ENCODE results near the gene TOLLIP. TPM values are rescaled to one million over a fixed set of nuclear protein-coding genes. Genes with fewer than 3 reads are reported as not detected.

TOLLIP gene
- polyA plus RNA-seq, 2 of the 4 experiments (the other 2 are of a cell fraction): 26.5 to 37.9 TPM

DNA sequence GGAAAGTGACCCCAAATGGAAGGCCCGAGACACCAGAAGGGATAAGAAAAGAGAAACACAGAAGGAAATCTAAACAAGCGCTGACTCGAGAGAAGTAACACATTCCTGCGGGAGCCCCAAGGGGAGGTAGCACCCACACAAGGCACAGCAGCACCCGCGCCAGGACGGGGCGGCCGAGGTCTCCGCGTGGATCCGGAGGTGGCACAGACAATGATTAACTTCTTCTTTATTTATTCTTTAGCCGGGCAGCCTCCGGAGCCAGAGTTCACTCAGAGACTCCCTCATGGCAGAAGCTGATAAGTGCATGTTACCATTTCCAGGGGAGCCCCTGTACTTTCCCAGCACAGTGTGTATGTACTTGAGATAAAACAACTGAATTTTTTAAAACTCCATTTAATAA, 5.1 kb downstream of the TOLLIP start:
- 9% methylated on average over 14 of the region's 14 CpGs for WGBS (ENCODE audit: missing lambda C conversion rate)
- Histone ChIP-seq H3K4me1 (peaks cover 51% of the 10 kb centered on the region), H3K4me2 (peak overlapping the region; percentile 69), H3K4me3 (peak overlapping the region; percentile 2; the same call in 1 of the 3 replicates), H3K9me3 (no peaks in the 10 kb centered on the region), H3K27ac (peak overlapping the region; percentile 67 to 87)
- TF ChIP-seq CHD2 (IDR thresholded peaks at IDR 0.05; ENCODE audit: low read length, partially characterized antibody): no peak
- TF ChIP-seq POLR2AphosphoS2 (conservative IDR thresholded peaks at IDR 0.05; ENCODE audit: low read length): no peak
- TF ChIP-seq, protein P1, sequence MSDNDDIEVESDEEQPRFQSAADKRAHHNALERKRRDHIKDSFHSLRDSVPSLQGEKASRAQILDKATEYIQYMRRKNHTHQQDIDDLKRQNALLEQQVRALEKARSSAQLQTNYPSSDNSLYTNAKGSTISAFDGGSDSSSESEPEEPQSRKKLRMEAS (IDR thresholded peaks at IDR 0.05): peak; percentile 69
- TF ChIP-seq HDAC2 (IDR thresholded peaks at IDR 0.05): no peak
- no peak for TF ChIP-seq PHF8 (IDR thresholded peaks at IDR 0.05; ENCODE audit: borderline replicate concordance, low read depth)
- no peak for TF ChIP-seq RNF2 (IDR thresholded peaks at IDR 0.05; ENCODE audit: borderline replicate concordance, low read depth)
- TF ChIP-seq CBX2 (IDR thresholded peaks at IDR 0.05; ENCODE audit: borderline replicate concordance, low read depth): no peak
- CTCF ChIA-PET: interaction anchor here (0.9 to 3.9 kb wide), 9 partner anchors 9 to 89 kb away, joined by 3 to 16 read pairs (median 4); partner anchors contain the start of gene BRSK2
- FAIRE-seq (no peak), DNase-seq (ENCODE audit: low read depth in 1 of 2, low spot score in 1 of 2) (peak; percentile 25 to 47), ATAC-seq (peak; percentile 43 to 60; a peak in 4 of 6 replicates)
- POLR2A ChIA-PET: no interaction called here

DNA sequence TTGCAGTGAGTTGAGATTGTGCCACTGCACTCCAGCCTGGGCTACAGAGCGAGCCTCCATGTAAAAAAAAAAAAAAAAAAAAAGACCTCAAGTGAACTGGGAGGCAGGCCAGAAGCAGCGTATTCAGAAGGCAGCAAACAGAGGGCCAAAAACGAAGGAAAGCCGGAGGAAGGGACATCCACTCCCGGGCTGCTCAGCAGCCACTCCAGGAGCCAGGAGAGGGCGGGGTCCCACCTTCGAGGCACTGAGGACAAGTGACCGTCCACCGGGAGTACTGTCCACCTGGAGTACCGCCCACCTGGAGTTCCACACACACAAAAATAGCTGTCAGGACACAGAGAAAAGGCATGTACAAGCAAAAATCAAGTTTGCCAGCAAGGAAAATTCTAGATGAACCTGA, 5.5 kb downstream of the TOLLIP start:
- no peak for DNase-seq (ENCODE audit: low read depth in 1 of 2, low spot score in 1 of 2)
- WGBS (ENCODE audit: missing lambda C conversion rate): 62% methylated on average over 10 of the region's 10 CpGs
- TF ChIP-seq RARB (CRISPR knock-in tag; IDR thresholded peaks at IDR 0.05) (no peak), JUNB (IDR thresholded peaks at IDR 0.05) (no peak), ZSCAN20 (CRISPR knock-in tag; IDR thresholded peaks at IDR 0.05) (no peak), EHF (CRISPR knock-in tag; IDR thresholded peaks at IDR 0.05) (no peak)
- Histone ChIP-seq H3K9me3 (no peaks in the 10 kb centered on the region), H3K4me3 (peak overlapping the region; percentile 2; the same call in 1 of the 3 replicates), H3K4me2 (peak overlapping the region; percentile 69), H3K27ac (peak overlapping the region; percentile 67 to 87), H3K4me1 (peaks cover 55% of the 10 kb centered on the region)
- CTCF ChIA-PET: interaction anchor here (0.8 to 3.9 kb wide), 10 partner anchors 11 to 187 kb away, joined by 3 to 16 read pairs (median 4); partner anchors contain the start of gene BRSK2
- no peak for FAIRE-seq
- peak in 1 of 2 experiments; percentile 38; a peak in 3 of 6 replicates for ATAC-seq
- POLR2A ChIA-PET: no interaction called here

DNA sequence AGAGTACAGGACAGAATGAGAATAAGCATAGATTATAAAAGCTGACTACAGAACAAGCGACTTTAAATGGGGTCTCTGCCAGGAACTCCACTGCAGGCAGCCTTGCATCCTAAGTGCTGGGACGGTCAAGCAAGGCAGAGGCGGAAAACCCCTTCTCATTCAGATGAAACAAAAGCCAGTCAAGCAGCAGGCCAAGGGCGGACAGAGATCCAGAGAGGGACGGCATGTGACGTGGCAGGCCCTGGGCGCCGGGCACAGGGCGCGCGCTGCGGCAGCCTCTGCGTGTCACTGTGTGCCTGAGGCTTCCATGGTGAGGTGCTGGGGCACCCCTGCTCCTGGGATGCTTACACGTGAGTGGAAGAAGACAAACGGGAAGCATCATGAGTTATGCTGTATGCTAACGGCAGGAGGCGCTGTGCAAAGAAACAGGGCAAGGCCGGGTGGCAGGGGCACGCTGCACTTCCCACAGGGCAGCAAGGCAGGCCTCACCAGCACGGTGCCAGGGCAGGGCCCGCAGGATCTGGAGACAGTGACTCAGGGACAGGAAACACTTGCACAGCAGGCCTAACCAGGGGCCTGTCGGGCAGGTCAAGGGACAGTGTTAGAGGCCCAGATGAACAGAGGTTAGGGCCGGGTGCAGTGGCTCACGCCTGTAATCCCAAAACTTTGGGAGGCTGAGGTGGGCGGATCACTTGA, 6.2 kb downstream of the TOLLIP start:
- peak in 1 of 2 experiments; percentile 66 for DNase-seq (ENCODE audit: low read depth in 1 of 2, low spot score in 1 of 2)
- Histone ChIP-seq H3K4me3 (no peak overlapping the region), H3K4me1 (peaks cover 57% of the 10 kb centered on the region), H3K4me2 (peak overlapping the region; percentile 69), H3K9me3 (no peaks in the 10 kb centered on the region), H3K27ac (peak overlapping the region; percentile 67 to 87)
- ChIA-PET POLR2A (no interaction called here), CTCF (interaction anchor here (0.8 to 3.9 kb wide), 11 partner anchors 11 to 212 kb away, joined by 3 to 16 read pairs (median 4); no protein-coding TSS in a partner anchor)
- TF ChIP-seq, protein P2, sequence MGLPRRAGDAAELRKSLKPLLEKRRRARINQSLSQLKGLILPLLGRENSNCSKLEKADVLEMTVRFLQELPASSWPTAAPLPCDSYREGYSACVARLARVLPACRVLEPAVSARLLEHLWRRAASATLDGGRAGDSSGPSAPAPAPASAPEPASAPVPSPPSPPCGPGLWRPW (IDR thresholded peaks at IDR 0.05): no peak
- TF ChIP-seq, protein P3, sequence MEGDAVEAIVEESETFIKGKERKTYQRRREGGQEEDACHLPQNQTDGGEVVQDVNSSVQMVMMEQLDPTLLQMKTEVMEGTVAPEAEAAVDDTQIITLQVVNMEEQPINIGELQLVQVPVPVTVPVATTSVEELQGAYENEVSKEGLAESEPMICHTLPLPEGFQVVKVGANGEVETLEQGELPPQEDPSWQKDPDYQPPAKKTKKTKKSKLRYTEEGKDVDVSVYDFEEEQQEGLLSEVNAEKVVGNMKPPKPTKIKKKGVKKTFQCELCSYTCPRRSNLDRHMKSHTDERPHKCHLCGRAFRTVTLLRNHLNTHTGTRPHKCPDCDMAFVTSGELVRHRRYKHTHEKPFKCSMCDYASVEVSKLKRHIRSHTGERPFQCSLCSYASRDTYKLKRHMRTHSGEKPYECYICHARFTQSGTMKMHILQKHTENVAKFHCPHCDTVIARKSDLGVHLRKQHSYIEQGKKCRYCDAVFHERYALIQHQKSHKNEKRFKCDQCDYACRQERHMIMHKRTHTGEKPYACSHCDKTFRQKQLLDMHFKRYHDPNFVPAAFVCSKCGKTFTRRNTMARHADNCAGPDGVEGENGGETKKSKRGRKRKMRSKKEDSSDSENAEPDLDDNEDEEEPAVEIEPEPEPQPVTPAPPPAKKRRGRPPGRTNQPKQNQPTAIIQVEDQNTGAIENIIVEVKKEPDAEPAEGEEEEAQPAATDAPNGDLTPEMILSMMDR (IDR thresholded peaks at IDR 0.05): peak; percentile 46
- TF ChIP-seq, protein P1 (IDR thresholded peaks at IDR 0.05): peak; percentile 34; the same call in 1 of the 2 replicates
- peak in 1 of 2 experiments; percentile 69; a peak in 3 of 6 replicates for ATAC-seq
- no peak for FAIRE-seq
- whole genome bisulfite sequencing (ENCODE audit: missing lambda C conversion rate): 78% methylated on average over 25 of the region's 25 CpGs

DNA sequence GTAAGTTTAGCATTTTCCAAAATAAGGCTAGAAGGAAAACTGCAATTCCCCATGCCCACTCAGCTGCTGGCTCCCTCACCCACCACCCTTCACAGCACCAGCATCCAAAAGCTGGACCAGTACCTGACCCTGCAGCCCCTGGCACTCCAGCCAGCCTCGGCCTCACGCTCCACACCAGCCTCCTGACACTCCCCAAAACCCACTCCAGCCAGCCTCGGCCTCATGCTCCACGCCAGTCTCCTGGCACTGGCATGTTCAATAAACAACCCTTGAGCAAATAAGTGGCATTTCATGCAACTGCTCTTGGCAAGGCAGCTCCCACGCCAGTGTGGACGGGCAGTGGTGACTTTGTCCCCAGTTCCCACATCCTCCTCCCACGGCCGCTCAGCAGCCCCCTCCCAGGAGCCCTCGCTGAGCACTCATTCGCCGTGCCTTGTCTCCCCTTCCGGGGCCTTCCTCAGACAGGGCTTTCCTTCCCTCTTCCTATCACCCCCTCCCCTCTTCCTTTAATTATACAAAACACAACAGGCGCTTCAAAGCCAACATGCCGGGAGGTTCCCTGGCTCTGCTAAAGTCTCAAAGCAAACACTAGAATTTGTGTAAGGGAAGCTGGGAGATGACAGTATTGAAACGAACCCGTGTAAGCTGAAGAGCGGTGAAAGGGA, 6.8 kb downstream of the TOLLIP start:
- CTCF ChIA-PET: interaction anchor here (1.1 to 3.9 kb wide), 5 partner anchors 10 to 212 kb away, joined by 3 to 16 read pairs (median 5); no protein-coding TSS in a partner anchor

More for the DNA sequence above, 6.8 kb downstream of the TOLLIP start:
- ATAC-seq: no peak
- DNase-seq (ENCODE audit: low read depth in 1 of 2, low spot score in 1 of 2): no peak
- H3K27ac ChIP-seq: peak overlapping the region in 1 of 2 experiments; percentile 15; a peak in 2 of 6 replicates
- H3K9me3 ChIP-seq: no peaks in the 10 kb centered on the region
- POLR2A ChIA-PET: no interaction called here
- 89% methylated on average over 17 of the region's 17 CpGs for WGBS (ENCODE audit: missing lambda C conversion rate)
- H3K4me2 ChIP-seq: no peak overlapping the region; the same call in 2 of the 3 replicates
- H3K4me3 ChIP-seq: no peak overlapping the region
- H3K4me1 ChIP-seq: peaks cover 55% of the 10 kb centered on the region
- no peak for TF ChIP-seq EP300 (IDR thresholded peaks at IDR 0.05)
- FAIRE-seq: no peak

Data from A549 (cell line).